ENCODE measurements around the gene SLC12A8.

Gene SLC12A8

DNA sequence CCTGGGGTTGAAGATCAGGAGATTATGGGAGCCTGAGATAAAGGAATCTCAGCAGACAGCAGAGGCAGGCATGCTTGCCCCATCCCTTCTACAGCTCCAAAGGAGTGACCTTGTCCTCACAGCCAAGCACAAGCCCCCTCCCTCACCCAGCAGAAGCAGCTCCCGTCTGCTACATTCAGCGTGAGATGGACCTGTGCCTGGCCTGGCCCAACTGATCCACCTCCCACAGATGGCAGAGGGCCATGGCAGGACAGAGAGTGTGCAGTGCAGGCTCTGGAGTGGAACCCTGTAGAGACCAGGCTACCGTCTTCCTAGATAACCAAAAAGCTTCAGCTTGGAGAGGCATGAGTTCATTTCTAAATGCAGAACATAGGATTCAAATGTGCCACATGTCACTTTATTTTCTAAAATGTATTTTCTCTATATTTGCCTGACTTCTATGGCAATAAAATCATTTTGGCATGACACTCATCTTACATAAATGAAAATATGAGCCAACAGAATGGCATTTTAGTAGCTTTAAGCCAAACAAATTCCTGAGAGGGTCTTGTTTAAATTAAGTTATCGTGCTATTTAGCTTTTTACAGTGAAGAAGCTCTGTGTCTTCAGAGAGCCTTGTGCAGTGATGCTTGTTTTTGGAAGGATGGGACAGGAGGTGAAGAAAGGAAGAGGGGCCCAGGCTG is 43.7 kb downstream of the SLC12A8 start:
- H3K4me2 ChIP-seq (ENCODE audit: low read length): no peak overlapping the region
- H3K4me3 ChIP-seq (ENCODE audit: low read depth, low read length): no peak overlapping the region
- H3K9ac ChIP-seq: no peak overlapping the region
- no peaks in the 10 kb centered on the region for H3K4me1 ChIP-seq
- H3K27ac ChIP-seq: no peak overlapping the region
- H2AFZ ChIP-seq: no peak overlapping the region
- TF ChIP-seq, protein P1, sequence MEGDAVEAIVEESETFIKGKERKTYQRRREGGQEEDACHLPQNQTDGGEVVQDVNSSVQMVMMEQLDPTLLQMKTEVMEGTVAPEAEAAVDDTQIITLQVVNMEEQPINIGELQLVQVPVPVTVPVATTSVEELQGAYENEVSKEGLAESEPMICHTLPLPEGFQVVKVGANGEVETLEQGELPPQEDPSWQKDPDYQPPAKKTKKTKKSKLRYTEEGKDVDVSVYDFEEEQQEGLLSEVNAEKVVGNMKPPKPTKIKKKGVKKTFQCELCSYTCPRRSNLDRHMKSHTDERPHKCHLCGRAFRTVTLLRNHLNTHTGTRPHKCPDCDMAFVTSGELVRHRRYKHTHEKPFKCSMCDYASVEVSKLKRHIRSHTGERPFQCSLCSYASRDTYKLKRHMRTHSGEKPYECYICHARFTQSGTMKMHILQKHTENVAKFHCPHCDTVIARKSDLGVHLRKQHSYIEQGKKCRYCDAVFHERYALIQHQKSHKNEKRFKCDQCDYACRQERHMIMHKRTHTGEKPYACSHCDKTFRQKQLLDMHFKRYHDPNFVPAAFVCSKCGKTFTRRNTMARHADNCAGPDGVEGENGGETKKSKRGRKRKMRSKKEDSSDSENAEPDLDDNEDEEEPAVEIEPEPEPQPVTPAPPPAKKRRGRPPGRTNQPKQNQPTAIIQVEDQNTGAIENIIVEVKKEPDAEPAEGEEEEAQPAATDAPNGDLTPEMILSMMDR (IDR thresholded peaks at IDR 0.05): no peak
- H3K27me3 ChIP-seq (ENCODE audit: control insufficient read depth, insufficient read depth, low read length): no peaks in the 10 kb centered on the region
- no peaks in the 10 kb centered on the region for H3K79me2 ChIP-seq
- no peaks in the 10 kb centered on the region for H3K36me3 ChIP-seq (ENCODE audit: control insufficient read depth, insufficient read depth, low read length)
- no peaks in the 10 kb centered on the region for H3K9me3 ChIP-seq (ENCODE audit: control insufficient read depth, low read length)

DNA sequence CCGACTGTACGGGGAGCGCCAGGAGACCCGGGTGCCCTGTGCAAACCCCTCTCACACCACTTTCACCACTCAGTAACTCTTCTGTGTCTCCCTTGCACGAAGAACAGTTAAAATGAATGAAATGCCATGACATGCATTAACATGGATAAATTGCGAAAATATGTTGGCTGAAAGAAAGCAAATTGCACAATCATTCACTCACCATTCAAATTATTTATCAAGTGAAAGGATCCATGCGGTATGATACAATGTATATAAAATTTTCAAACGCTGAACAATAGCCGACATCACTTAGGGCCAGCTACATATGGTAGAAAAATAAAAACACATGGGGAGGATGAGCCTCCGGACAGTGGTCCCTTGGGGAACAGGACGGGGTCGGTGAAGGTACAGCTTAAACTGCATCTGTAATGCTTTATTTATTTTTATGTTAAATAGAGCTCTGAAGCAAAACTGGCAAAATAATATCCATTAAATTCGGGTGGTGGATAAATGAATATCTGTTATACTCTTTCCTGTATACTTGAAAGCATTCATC is 45.9 kb downstream of the SLC12A8 start:
- H3K27ac ChIP-seq: no peak overlapping the region
- no peak overlapping the region for H2AFZ ChIP-seq
- H3K4me3 ChIP-seq (ENCODE audit: low read depth, low read length): no peak overlapping the region
- H3K9ac ChIP-seq: no peak overlapping the region
- H3K9me3 ChIP-seq (ENCODE audit: control insufficient read depth, low read length): no peaks in the 10 kb centered on the region
- H3K79me2 ChIP-seq: no peaks in the 10 kb centered on the region
- no peak overlapping the region for H3K4me2 ChIP-seq (ENCODE audit: low read length)
- TF ChIP-seq, protein P1 (IDR thresholded peaks at IDR 0.05): no peak
- peaks cover 9% of the 10 kb centered on the region for H3K4me1 ChIP-seq
- H3K27me3 ChIP-seq (ENCODE audit: control insufficient read depth, insufficient read depth, low read length): no peaks in the 10 kb centered on the region
- H3K36me3 ChIP-seq (ENCODE audit: control insufficient read depth, insufficient read depth, low read length): no peaks in the 10 kb centered on the region

DNA sequence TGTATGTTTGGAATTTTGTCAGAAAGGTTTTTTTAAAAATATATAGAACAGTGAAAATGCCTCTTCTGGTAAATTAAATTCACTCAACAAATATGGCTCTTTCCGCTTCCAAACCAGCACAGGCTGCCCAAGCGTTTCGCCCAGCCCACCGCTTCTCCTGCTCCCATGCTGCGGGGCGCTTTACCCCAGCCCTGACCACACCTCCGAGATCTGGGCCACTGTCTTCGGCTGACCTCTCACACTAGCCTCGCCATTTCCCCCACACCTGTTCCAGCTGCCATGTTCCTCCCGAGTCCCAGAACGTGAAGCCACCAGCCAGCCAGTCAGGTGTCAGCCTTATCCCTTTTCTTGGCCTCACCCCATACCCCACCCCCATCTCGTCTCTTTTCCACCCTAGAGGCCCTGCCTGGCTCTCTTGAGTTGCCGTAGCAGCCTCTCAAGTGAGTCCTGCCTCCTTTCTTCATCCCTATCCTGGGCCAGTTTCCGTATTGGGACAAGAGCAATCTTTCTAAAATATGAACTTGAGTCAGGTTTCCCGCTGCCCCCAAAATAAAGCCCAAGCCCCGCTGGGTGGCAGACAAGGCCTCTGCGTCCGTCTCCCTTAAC is 46.5 kb downstream of the SLC12A8 start:
- Histone ChIP-seq H3K4me1 (peaks cover 14% of the 10 kb centered on the region), H3K9ac (no peak overlapping the region), H3K79me2 (no peaks in the 10 kb centered on the region), H3K4me3 (ENCODE audit: low read depth, low read length) (no peak overlapping the region), H3K27ac (no peak overlapping the region), H3K4me2 (ENCODE audit: low read length) (no peak overlapping the region), H3K27me3 (ENCODE audit: control insufficient read depth, insufficient read depth, low read length) (no peaks in the 10 kb centered on the region), H3K36me3 (ENCODE audit: control insufficient read depth, insufficient read depth, low read length) (no peaks in the 10 kb centered on the region), H2AFZ (no peak overlapping the region), H3K9me3 (ENCODE audit: control insufficient read depth, low read length) (no peaks in the 10 kb centered on the region)
- TF ChIP-seq, protein P1 (IDR thresholded peaks at IDR 0.05): no peak

DNA sequence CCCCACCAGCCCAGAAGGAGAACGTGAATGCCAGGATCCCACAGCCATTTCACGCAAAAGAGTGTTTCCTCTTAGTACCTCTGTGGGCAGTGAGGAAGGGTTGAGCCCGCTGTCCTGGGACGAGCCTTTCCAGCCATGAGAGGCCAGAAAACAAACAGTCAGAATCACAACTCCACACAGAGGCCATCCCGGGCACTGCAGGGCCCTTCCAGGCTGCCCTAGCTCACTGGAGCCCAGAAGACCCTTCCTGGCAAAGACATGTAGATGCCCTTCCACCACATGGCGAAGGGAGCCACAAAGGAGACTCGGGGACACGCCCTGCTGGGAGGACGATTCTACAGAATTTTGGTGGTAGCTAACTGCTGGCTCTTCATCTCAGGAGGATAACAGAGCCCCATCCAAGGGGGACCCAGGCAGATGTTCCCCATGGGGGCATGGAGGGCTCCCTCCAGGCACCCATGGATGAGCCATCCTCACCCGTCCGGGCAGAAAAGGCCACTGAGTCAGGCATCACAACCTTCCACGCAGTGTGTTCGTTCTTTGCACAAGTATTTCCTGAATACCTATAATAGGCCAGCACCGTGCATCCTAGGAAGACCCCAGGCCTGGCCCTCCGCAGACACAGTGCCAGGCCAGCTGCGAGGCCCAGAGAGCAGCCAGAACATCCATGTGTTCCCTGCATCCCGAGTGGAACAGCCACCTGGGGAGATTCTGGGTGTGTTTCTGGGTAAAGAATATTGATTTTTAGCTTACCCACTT is 47.2 kb downstream of the SLC12A8 start:
- TF ChIP-seq, protein P1 (IDR thresholded peaks at IDR 0.05): peak; percentile 35
- H3K79me2 ChIP-seq: no peaks in the 10 kb centered on the region
- H3K4me1 ChIP-seq: peaks cover 21% of the 10 kb centered on the region
- H3K27ac ChIP-seq: no peak overlapping the region
- no peak overlapping the region for H3K4me3 ChIP-seq (ENCODE audit: low read depth, low read length)
- H3K9me3 ChIP-seq (ENCODE audit: control insufficient read depth, low read length): no peaks in the 10 kb centered on the region
- no peak overlapping the region for H3K4me2 ChIP-seq (ENCODE audit: low read length)
- no peaks in the 10 kb centered on the region for H3K27me3 ChIP-seq (ENCODE audit: control insufficient read depth, insufficient read depth, low read length)
- no peaks in the 10 kb centered on the region for H3K36me3 ChIP-seq (ENCODE audit: control insufficient read depth, insufficient read depth, low read length)
- H3K9ac ChIP-seq: no peak overlapping the region
- no peak overlapping the region for H2AFZ ChIP-seq

All from parathyroid adenoma (tissue), 2 donors.